Retinal pigment epithelial cell (primary cell): ENCODE results near the gene COA6.

Experiments used
- DNase-seq: peaks from one replicate; pipeline ENCODE4 v3.0.0-alpha.2; 2010; ENCODE audit warnings: low read depth
- H3K4me3 ChIP-seq: 2 replicates; pipeline ENCODE4 v1.5.1; 2011; ENCODE audit warnings: mild to moderate bottlenecking, low read length, control low read depth, moderate library complexity
- CTCF ChIP-seq: conservative IDR thresholded peaks from 2 replicates; pipeline ENCODE4 v1.5.1; 2011; ENCODE audit warnings: low read depth, low read length, control low read depth, inconsistent platforms

The COA6 gene

GRCh38 chr1:234431255-234431654, 58.0 kb downstream of the COA6 start:
- TF ChIP-seq CTCF: no peak
- H3K4me3 ChIP-seq: no peak overlapping the region
- DNase-seq: no peak

GRCh38 chr1:234433563-234434285, 60.5 kb downstream of the COA6 start:
- DNase-seq: no peak
- TF ChIP-seq CTCF: no peak
- no peak overlapping the region for H3K4me3 ChIP-seq
